ENCODE results near the gene DICER1.

DICER1 gene

DNA sequence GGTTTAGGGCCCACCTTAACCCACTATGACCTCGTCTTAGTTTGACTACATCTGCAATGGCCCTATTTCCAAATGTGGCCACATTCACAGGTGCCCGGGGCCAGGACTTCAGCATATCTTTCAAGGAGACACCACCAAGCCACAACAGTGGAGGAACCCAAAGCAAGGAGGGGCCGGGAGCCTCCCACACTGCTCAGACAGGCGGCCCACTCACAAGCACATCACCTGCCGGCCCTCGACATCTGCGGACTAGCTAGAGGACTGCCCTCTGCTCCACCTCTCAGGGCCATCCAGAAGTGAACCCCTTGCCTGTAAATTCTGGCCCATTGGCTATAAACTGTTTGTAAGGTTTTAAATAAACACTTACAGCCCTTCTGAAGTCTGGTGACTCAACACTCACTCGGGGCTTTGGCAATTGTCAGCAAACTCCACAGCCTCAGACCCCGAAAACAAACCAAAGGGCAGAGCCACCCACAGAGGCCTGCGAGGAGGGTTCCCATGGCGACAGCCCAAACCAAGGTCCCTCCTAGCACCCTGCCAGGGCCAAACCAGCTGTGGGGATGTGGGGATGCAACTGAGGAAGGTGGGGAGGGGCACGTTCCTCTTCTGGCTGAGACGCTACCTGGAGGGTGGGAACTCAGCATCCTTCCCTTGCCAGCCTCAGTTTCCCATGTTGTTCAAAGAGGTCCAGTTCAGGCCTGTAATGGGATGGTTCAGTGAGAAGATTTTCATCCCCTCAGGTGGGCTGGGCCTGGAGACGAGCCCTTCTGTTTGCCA is 95.8 kb downstream of the DICER1 start:
- DNase-seq (ENCODE audit: extremely low read depth, low read depth) = no peak
- no peak overlapping the region for H3K4me3 ChIP-seq (replicated peaks; ENCODE audit: low read depth, low read length)
- TF ChIP-seq, protein P1, sequence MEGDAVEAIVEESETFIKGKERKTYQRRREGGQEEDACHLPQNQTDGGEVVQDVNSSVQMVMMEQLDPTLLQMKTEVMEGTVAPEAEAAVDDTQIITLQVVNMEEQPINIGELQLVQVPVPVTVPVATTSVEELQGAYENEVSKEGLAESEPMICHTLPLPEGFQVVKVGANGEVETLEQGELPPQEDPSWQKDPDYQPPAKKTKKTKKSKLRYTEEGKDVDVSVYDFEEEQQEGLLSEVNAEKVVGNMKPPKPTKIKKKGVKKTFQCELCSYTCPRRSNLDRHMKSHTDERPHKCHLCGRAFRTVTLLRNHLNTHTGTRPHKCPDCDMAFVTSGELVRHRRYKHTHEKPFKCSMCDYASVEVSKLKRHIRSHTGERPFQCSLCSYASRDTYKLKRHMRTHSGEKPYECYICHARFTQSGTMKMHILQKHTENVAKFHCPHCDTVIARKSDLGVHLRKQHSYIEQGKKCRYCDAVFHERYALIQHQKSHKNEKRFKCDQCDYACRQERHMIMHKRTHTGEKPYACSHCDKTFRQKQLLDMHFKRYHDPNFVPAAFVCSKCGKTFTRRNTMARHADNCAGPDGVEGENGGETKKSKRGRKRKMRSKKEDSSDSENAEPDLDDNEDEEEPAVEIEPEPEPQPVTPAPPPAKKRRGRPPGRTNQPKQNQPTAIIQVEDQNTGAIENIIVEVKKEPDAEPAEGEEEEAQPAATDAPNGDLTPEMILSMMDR (IDR thresholded peaks at IDR 0.05; ENCODE audit: low read depth, low read length, missing control alignments) = no peak

DNA sequence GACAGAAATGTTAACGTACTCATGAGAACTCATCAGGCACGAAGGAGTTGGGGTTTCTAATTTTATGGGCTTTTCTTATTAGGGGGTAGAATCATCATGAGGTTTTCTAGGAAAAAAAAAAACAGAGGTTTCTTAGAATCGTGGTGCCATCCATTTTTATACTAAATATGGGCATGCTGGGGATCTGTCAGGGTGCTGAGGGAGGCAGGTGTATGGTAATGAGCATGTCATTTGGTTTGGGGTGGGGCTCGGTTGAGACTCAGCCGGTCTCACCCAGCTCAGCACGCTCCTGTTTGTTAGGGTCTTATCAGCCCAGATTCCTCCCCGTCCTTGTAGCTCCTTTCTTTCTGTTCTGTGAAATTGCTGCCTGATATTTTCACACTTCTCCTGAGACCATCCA is 98.2 kb downstream of the DICER1 start:
- TF ChIP-seq, protein P1 (IDR thresholded peaks at IDR 0.05; ENCODE audit: low read depth, low read length, missing control alignments) = no peak

DNA sequence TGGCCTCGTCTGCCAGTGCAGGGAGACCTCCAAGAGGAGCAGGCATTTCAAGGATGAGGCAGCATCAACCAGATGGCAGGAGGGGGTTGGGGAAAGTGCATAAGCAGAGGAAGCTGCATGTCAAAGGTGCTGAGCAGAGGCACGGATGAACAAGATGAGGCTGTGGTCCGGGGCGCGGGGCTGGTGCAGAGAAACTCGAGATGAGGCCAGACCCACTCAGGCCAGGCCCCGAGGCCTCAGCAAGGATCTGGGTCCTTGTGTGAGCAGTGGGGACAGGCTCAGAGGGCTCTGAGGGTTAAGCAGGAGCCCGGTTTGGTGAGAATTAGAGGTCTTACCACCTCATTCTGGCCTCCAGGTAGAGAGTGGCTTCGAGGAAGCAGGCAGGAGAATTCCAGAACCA is 98.8 kb downstream of the DICER1 start:
- no peak for DNase-seq (ENCODE audit: extremely low read depth, low read depth)
- TF ChIP-seq, protein P1 (IDR thresholded peaks at IDR 0.05; ENCODE audit: low read depth, low read length, missing control alignments) = no peak
- H3K4me3 ChIP-seq (replicated peaks; ENCODE audit: low read depth, low read length) = no peak overlapping the region

More for the DNA sequence above, 98.2 kb downstream of the DICER1 start:
- no peak for DNase-seq (ENCODE audit: extremely low read depth, low read depth)
- no peak overlapping the region for H3K4me3 ChIP-seq (replicated peaks; ENCODE audit: low read depth, low read length)

DNA sequence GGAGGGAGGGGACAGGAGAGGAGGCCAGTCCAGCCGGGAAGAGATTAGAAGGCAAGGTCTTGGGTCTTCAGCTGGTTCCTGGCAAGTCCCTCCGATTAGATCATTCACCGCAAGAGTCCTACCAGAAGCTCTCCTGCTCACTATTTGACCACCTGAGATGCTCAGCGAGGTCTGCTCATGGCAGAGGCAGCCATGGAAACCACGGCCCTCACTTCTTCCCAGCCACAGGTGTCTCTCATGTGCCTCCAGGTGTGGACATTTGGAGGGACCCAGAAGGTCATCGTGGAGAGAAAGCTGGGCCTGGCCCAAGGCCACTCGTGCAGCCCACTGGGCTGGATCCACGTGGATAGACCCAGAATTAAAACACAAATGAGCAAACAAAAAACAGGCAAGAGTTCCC is 99.5 kb downstream of the DICER1 start:
- no peak for DNase-seq (ENCODE audit: extremely low read depth, low read depth)
- H3K4me3 ChIP-seq (replicated peaks; ENCODE audit: low read depth, low read length) = no peak overlapping the region
- TF ChIP-seq, protein P1 (IDR thresholded peaks at IDR 0.05; ENCODE audit: low read depth, low read length, missing control alignments) = no peak

DNA sequence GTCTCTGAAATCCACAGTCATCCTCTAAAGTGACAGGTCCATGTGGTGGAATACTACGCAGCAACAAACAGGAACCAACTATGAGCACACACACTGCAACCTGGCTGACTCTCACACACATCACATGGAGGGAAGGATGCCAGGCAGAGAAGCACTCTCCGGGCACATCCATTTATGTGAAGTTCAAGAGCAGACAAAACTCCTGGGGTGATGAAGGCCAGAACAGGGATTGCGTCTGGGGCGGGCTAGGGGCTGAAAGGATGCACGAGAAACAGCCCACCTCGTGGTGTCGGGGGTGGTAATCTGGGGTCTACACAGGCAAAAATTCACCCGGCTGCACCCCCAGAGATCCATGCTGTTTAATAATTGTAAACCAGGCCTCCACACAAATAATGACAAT is 100.2 kb downstream of the DICER1 start:
- no peak overlapping the region for H3K4me3 ChIP-seq (replicated peaks; ENCODE audit: low read depth, low read length)
- DNase-seq (ENCODE audit: extremely low read depth, low read depth) = no peak
- TF ChIP-seq, protein P1 (IDR thresholded peaks at IDR 0.05; ENCODE audit: low read depth, low read length, missing control alignments) = no peak

DNA sequence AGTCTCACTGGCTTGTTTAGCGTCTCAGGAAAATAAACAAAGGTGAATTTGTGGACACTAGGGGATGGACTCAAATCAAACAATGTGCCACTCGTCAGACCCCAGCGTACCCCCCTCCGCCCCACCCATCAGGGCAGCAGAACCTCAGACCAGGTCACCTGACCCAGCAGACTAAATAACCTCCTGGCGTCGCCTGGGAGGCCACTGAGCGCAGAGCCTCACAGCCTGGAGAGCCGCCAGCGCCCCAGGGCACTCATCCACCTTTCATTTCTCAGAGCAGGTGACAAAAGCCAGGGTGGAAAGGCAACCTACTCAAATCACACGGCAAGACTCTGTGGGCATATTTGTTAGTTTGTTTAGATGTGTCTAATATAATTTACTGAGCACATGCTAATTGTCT is 100.9 kb downstream of the DICER1 start:
- no peak for DNase-seq (ENCODE audit: extremely low read depth, low read depth)
- H3K4me3 ChIP-seq (replicated peaks; ENCODE audit: low read depth, low read length) = no peak overlapping the region
- TF ChIP-seq, protein P1 (IDR thresholded peaks at IDR 0.05; ENCODE audit: low read depth, low read length, missing control alignments) = no peak

DNA sequence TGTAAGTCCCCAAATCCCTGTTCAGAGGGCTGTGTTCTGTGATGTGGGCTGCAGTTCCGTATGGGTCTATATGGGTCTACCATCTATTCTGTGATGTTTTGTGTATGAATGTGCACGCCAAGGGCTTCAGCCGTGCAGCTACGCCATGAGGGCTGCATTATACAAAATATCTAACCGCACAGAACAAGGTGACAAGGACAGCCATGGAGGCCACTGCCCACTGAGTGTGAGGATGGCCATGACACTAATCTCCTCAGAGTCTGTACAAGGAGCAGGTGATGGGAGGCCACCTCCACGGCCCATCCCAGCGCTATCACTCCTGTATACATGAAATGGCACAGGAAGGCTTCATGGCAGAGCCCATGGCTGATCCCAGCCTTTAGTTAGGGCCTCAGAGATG is 102.0 kb downstream of the DICER1 start:
- DNase-seq (ENCODE audit: extremely low read depth, low read depth) = no peak
- no peak overlapping the region for H3K4me3 ChIP-seq (replicated peaks; ENCODE audit: low read depth, low read length)
- TF ChIP-seq, protein P1 (IDR thresholded peaks at IDR 0.05; ENCODE audit: low read depth, low read length, missing control alignments) = no peak
